HEK293 (cell line): ENCODE measurements around the gene ARHGAP10.

Experiments used
- BCL11B ChIP-seq: fragments of 450-650 bp; formaldehyde crosslinking; IDR thresholded peaks from 2 replicates; pipeline ENCODE4 v1.5.1; 2016; ENCODE audit warnings: low read depth, missing biosample characterization, missing genetic modification characterization
- CTCF ChIP-seq: fragments of 450-650 bp; formaldehyde crosslinking; IDR thresholded peaks from 2 replicates; pipeline ENCODE4 v1.5.1; 2016; ENCODE audit warnings: missing biosample characterization, missing genetic modification characterization
- PRDM10 ChIP-seq: fragments of 450-650 bp; formaldehyde crosslinking; IDR thresholded peaks from 2 replicates; pipeline ENCODE4 v1.5.1; 2016; ENCODE audit warnings: missing biosample characterization, missing genetic modification characterization
- SALL2 ChIP-seq: fragments of 450-650 bp; formaldehyde crosslinking; IDR thresholded peaks from 2 replicates; pipeline ENCODE4 v1.5.0; 2017; ENCODE audit warnings: missing biosample characterization, mild to moderate bottlenecking, missing genetic modification characterization, borderline replicate concordance

- TF ChIP-seq BCL11B (tag by site-specific recombination), result no peak
- no peak for TF ChIP-seq CTCF (tag by site-specific recombination)
- no peak for TF ChIP-seq PRDM10
- no peak for TF ChIP-seq SALL2
Measured at GRCh38 chr4:147943159-147943638, 211.3 kb downstream of the ARHGAP10 start.
